NCI-H128 (cell line): ENCODE measurements around the gene RAET1E.
A peak's percentile ranks its signal among the peaks of the same experiment; 100 is the strongest.
"Not testable (repeated sequence)": the region's sequence is repeated elsewhere in the genome, so short reads cannot be mapped to it uniquely, and the experiment has no call there.

ENCODE experiments used
- DNase-seq: peaks from one replicate; lab custom pipeline; 2025; ENCODE audit not compliant: unreplicated experiment; lab: John Stamatoyannopoulos, UW

RAET1E gene

GRCh38 chr6:149929422-149929821 lies 31.5 kb upstream of the RAET1E start:
- DNase-seq: no peak

GRCh38 chr6:149927025-149927424 lies 29.1 kb upstream of the RAET1E start:
- DNase-seq: not testable (repeated sequence)

- peak; percentile 57 for DNase-seq
These were observed 28.3 kb upstream of the RAET1E start for GRCh38 chr6:149925974-149926777.

- no peak for DNase-seq
These were observed 27.5 kb upstream of the RAET1E start for GRCh38 chr6:149925253-149925973.

- no peak for DNase-seq
These were observed 27.0 kb upstream of the RAET1E start for GRCh38 chr6:149924933-149925252.

- DNase-seq: no peak
These were observed 26.5 kb upstream of the RAET1E start for GRCh38 chr6:149924206-149924932.

GRCh38 chr6:149923327-149923986 lies 25.5 kb upstream of the RAET1E start:
- no peak for DNase-seq

- DNase-seq: peak; percentile 57
These were observed 24.9 kb upstream of the RAET1E start, which contains the start of gene RAET1G for GRCh38 chr6:149922642-149923326. Gene RAET1G (minus strand): TSS chr6:149923121. CDS start chr6:149923010, 111 bp downstream.

GRCh38 chr6:149922091-149922490 lies 24.2 kb upstream of the RAET1E start:
- DNase-seq: not testable (repeated sequence)

GRCh38 chr6:149921361-149921760 lies 23.4 kb upstream of the RAET1E start:
- no peak for DNase-seq

- DNase-seq: no peak
These were observed 21.9 kb upstream of the RAET1E start for GRCh38 chr6:149919834-149920225.

- DNase-seq: not testable (repeated sequence)
These were observed 21.4 kb upstream of the RAET1E start for GRCh38 chr6:149919126-149919833.

GRCh38 chr6:149918151-149918905 lies 20.4 kb upstream of the RAET1E start:
- DNase-seq: no peak

GRCh38 chr6:149917679-149918078 lies 19.8 kb upstream of the RAET1E start:
- DNase-seq: no peak

GRCh38 chr6:149915970-149916865 lies 18.3 kb upstream of the RAET1E start:
- DNase-seq: no peak

GRCh38 chr6:149913540-149914240 lies 15.8 kb upstream of the RAET1E start:
- no peak for DNase-seq

GRCh38 chr6:149913085-149913484 lies 15.2 kb upstream of the RAET1E start:
- DNase-seq: no peak

- DNase-seq: not testable (repeated sequence)
These were observed 14.8 kb upstream of the RAET1E start for GRCh38 chr6:149912680-149913079.
